Epithelial cell of umbilical artery (primary cell): ENCODE results near the gene OR2J2. TPM values are rescaled to one million over a fixed set of nuclear protein-coding genes. Genes with fewer than 3 reads are reported as not detected.

ENCODE experiments used
- total RNA-seq: library from RNA; depleted of rRNA; stranded (reverse); fragments of >200 nt; gene quantifications from 2 replicates; pipeline ENCODE4 v1.2.3, GENCODE V29; 2014

OR2J2 gene
- not detected in 2 replicates for total RNA-seq

GRCh38 chr6:29170607-29171006, at the start of gene OR2J2:
TSS of gene OR2J2 (plus strand) at chr6:29170907. CDS start at chr6:29173636, 2,729 bp downstream.

Other genes with a start within 250 kb of the OR2J2 start
- 57.1 and 74.4 TPM in 2 replicates for gene TRIM27, start 246.9 kb upstream of the OR2J2 start, total RNA-seq
- gene ZNF311, start 165.6 kb upstream of the OR2J2 start, total RNA-seq, result 0.30 and 0.32 TPM in 2 replicates
- gene OR2W1, start 125.7 kb upstream of the OR2J2 start, total RNA-seq, result not detected in 2 replicates
- not detected in 2 replicates for gene OR2B3, start 83.6 kb upstream of the OR2J2 start, total RNA-seq
- gene OR2J1, start 71.4 kb upstream of the OR2J2 start, total RNA-seq, result not detected in 2 replicates
- not detected in 2 replicates for gene OR2J3, start 62.8 kb upstream of the OR2J2 start, total RNA-seq
- gene OR14J1, start 130.8 kb downstream of the OR2J2 start, total RNA-seq, result not detected in 2 replicates
- gene OR5V1, start 198.0 kb downstream of the OR2J2 start, total RNA-seq, result not detected in 2 replicates
- gene OR12D3, start 204.4 kb downstream of the OR2J2 start, total RNA-seq, result not detected in 2 replicates
- not detected in 2 replicates for gene OR12D2, start 224.7 kb downstream of the OR2J2 start, total RNA-seq
- not detected in 2 replicates for gene OR12D1, start 244.0 kb downstream of the OR2J2 start, total RNA-seq